Measurements from ENCODE around the gene TBC1D17.
"Not testable (repeated sequence)": the region's sequence is repeated elsewhere in the genome, so short reads cannot be mapped to it uniquely, and the experiment has no call there.

Gene TBC1D17

DNA sequence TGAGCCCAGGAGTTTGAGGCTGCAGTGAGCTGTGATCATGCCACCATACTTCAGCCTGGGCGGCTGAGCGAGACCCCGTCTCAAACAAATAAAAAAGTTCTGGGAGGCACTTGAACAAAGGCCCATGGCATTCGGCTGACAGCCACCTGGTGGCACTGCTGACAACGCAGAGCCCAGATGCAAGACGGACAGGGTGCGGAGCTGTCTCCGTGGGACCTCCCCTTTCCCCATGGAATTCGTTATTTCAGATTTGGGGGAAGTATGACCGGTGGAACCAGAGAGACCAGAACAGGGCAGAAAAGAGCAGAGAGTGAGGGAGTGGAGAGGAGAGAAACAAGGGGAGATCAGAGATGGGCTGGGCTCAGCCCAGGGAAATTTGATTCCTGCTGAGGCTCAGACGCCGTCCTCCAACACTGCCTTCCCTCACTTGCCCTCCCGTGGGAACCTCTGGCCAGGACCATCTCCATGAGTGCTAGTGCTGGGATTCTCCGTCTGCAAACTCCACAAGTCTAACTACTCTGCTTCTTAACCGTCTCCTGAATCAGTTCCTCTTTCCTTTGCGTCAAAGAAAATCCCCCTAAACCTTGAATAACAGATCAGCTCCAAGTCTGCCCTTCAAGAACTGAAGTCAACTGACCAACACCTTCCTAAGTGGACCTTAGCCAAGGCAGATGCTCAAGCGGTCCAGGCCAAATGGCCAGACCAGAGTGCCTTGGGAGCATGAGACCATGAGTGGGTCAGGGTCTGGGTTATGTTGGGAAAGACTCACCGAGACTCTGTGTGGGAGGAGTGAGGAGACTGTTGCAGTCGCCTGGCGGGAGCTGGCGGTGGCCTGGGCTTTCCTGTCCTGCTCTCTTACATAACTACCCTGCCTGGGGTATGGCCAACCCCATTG, 39.6 kb downstream of the TBC1D17 start:
- in situ Hi-C loops (cut with HindIII; ENCODE audit: low sequenced_read_pairs), result no loop called here

DNA sequence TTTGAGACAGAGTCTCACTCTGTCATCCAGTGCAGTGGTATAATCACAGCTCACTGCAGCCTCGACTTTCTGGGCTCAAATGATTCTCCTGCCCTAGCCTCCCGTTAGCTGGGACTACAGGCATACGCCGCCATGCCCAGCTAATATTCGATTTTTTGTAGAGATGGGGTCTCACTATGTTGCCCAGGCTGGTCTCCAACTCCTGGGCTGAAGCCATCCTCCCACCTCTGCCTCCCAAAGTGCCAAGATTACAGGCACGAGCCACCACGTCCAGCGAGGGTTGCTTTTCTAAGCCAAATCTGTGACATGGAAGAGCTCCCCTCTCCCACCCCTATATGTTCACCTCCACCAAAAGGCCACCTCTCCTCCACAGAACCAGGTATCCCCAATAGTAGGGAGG, 40.6 kb downstream of the TBC1D17 start:
- in situ Hi-C loops (cut with HindIII; ENCODE audit: low sequenced_read_pairs), result no loop called here

DNA sequence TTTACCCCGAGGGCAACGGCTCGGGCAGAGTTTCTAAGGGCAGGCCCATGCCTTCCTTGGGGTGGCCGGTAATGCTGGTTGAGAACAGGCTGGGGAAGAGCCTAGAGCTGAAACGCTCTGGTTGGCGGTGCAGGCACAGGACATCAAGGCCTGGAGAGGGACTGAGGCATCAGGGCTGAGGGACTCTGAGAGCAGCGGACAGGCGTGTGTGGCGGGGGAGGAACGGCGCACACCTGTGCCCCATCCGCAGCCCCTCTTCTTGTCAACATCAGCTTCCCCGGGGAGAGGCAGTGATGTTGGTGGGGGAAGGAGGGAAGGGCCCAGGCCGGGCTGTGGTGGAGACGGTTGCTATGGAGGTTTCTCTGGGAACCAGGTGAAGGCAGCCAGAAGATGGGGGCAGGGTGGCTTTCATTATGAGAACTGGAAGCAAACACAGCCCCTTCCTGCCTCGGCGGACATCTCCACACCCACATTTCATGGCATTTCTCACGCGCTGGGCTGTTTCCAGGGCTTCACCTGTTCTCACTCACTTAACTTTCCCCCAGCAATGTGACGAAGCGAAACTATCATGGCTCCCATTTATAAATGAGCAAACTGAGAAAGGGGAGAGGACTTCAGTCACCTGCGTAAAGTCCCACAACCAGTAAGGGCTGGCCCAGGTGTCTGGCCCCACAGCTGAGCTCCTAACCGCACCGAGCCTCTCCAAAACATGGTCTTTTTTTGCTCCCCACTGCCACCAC, 43.3 kb downstream of the TBC1D17 start:
- in situ Hi-C loops (cut with HindIII; ENCODE audit: low sequenced_read_pairs), result no loop called here

DNA sequence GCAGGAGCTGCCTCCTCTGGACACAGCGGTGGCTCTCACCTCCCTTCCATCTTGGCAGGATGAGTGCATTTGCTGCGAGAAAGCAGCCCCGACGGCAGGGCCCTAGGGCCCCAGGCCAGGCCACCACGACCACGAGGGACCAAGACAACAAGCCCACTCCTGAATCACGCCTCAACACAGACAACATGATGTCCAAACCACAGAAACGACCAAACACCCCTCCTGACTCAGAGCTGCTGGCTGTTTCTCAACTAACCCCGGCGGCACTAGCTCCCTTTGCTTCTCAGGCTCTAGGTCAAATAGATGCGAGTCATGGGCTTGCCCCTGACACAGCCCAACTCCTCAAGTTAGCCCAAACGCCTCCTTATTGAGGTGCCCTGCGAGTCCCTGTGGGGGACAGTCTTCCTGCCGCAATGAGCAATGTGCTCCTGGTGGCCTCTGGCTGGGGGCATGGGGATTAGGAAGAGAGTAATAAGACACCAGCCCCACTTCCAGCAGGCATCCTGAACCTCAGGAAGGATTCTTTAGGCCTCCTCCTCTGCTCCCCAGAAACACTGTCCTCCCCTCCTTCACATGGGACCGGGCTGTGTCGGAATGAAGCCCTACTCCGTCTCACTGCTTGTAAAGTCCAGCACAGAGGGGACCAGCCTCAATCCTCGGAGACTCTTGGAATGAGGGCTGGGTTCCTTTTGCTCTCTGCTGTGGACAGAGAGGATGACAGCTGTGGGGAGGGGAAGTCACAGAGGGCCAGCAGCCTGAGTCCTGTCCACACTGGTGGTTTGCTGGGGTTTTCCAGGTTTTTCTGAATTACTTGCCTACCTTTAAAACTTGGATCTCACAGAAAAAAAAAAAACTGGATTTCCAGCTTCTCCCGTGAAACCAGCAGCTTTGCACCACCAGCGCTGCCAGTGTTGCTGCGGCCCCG, 44.6 kb downstream of the TBC1D17 start:
- in situ Hi-C loops (cut with HindIII; ENCODE audit: low sequenced_read_pairs), result no loop called here

DNA sequence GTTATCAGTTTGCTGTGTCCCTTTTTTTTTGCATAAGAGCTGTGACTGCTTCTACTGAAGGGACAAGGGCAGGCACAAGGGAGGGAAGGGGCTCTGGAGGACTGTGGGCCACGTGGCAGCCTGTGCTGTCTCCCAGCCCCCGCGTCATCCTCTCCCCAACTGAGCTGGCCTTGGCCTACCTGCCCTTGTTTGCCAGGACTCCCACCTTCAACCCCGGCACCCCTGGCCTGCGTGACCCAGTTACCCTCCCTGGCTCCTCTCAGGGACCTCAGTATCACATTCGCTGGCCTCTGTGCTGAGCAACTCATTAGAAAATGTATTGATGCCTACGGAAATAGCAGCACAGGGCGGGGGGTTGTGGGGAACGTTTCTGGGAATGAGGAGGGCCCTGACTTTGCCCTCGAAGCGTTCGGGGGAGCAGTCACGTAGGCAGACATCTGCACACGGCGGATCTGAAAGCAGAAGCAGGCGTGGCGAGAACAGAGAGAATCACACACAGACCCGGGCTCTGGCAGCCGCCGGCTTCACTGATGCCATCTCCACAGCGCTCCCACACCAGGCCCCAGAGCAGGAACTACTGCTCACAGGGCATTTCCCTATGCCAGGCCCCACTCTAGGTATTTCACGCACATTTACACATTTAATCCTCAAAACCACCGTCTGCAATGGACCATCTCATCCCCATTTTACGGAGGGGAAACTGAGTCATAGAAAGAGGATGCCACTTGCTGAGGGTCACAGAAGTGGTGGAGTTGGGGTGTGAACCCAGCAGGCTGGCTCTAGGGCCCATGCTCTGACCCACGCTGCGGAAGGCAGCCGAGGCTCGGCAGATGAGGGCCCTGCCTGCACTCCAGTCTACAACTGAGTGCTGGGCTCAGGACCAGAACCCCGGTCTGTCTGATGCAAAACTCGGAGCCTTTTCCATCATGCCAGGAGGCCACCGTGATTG, 45.8 kb downstream of the TBC1D17 start:
- in situ Hi-C loops (cut with HindIII; ENCODE audit: low sequenced_read_pairs), result no loop called here

DNA sequence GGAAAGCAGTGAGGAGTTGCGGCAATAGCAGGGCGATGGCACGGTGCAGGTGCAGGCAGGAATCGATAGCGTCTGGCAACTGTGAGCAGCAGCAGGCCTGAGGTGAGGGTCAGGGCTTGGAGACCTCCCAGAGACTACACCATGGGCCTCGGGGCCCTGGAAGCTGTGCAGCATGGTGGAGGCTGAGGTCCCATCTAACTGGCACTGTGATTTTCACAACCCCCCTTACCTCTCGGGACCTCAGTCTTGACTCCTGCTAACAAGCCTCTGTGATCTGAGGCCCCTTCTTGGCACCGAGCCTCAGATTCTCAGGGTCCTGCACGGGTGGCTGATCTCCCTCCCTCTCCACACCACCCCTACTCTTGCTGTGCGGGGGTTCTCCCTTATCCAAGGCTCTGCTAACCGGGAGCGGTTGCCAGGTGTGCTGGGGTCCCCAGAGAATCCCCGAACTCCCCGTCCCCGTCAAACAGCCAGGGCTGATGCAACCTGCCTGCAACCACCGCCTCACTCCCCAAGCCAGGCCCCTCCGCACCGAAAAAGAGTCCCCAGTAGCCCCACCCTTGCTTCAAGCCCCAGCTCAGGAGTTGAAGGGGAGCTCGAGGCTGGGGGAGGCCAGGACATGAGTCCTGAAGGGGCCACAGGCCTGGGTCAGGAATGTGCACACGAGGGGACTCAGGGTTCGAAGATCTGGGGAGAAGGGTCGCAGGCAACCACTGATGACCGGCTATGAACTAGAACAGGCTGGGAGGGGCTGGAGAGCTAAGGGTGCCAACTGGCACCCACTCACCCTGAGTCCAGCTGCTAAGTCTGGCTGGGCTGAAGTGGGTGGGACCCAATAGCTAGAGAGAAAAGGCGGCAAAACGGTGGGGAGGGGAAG, 46.7 kb downstream of the TBC1D17 start:
- in situ Hi-C loops (cut with HindIII; ENCODE audit: low sequenced_read_pairs), result no loop called here

DNA sequence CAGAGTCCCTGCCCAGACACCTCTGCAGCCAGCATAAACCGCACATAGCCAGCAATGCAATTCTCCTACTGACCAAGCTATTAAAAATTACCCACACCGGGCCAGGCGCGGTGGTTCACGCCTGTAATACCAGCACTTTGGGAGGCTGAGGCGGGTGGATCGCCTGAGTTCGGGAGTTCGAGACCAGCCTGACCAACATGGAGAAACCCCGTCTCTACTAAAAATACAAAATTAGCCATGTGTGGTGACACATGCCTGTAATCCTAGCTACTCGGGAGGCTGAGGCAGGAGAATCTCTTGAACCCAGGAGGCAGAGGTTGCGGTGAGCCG, 47.3 kb downstream of the TBC1D17 start:
- in situ Hi-C loops (cut with HindIII; ENCODE audit: low sequenced_read_pairs), result not testable (repeated sequence)

DNA sequence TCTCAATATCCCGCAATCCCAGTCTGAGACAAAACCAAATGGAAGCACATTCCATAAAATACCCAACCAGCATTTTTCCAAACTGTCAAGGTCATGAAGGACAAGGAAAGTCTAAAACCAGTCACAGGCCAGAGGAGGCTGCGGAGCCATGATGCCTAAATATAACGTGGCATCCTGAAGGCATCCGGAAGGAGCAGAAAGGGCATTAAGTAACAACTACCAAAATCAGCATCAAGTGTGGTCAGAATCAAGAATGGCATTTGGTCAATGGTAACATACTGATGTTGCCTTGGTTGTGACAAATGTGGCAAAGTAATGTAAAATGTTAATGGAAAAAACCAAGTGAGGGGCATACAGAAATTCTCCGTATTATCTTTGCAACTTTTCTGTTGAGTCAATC, 48.0 kb downstream of the TBC1D17 start:
- in situ Hi-C loops (cut with HindIII; ENCODE audit: low sequenced_read_pairs), result no loop called here

DNA sequence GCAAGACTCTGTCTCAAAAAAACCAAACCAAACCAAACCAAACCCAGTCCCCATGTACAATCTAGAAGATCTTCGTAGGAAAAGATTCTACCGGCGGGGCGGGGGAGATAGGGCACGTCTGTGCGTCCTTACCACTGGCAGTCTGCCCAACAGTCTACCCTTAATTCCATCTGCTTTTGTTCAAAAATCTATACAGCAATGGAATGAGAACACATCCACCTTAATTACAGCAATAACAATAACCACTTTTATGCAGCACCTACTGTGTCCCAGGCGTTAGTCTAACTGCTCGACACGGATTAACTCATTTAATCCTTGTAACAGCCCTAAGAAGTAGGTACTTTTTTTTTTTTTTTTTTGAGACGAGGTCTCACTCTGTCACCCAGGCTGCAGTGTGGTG, 49.0 kb downstream of the TBC1D17 start:
- in situ Hi-C loops (cut with HindIII; ENCODE audit: low sequenced_read_pairs), result no loop called here

DNA sequence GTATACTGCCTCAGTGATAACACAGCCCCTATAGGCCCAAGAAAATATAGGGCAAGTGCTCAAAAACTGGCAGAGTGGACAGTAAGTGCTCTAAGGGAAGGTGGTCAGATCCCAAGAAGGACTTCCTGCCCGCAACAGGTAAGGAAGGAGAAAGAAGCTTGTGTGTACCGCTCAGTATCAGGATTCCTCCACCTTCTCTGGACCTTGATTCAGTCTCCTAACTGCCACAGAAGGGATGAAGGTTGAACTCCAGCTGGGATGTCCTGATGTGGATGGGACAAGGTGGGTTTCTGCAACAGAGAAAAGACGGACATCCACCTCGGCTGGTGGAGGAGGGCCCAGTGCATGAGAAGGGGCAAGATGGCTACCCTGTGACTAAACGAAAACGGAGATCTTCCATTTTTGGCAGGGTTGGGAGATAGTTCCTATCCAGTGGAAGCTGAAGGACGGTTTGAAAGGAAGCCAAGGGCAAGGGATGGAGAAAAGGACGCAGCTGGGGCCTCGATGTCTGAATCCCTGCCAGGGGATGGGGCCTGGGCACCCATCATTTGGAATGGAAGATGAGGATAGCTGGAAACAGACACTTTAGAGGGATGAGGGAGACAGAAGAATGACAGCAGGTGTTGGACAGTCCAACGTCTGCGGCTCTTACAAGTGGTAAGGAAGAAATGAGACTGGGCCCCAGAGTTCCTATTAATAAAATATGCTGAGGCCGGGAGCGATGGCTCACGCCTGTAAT, 50.2 kb downstream of the TBC1D17 start:
- in situ Hi-C loops (cut with HindIII; ENCODE audit: low sequenced_read_pairs), result no loop called here

DNA sequence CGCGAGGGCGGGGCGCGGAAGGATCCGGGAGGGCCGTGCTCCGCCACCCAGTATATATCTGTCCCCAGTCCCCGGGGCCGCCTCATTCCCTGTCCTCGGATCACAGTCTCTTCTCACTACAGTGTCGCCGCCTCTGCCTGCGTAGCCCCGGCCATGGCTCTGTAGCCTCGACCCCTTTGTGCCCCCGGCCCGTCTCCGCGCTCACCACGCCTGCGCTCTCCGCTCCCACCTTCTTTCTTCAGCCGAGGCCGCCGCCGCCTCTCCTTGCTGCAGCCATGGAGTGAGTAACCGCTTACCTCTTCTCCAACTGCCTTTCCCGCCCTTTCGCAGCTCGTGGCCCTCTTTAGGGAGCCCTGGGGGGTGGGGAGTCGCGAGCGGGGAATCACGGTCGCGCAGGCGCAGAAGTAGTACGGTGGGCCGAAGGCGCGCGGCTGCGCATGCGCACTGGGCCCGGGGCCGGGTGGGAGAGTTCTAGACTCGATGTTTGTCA, 51.7 kb downstream of the TBC1D17 start, which contains the start of the genes ATF5 and NUP62:
TSS of gene ATF5 (plus strand) at position 85 of the 490 bp plus-strand sequence. CDS start 1,646 bp downstream, outside the sequence.
TSS of gene NUP62 (minus strand) at position 384 of the 490 bp plus-strand sequence. CDS start 19,697 bp downstream, outside the sequence.
- in situ Hi-C loops (cut with HindIII; ENCODE audit: low sequenced_read_pairs), result no loop called here

DNA sequence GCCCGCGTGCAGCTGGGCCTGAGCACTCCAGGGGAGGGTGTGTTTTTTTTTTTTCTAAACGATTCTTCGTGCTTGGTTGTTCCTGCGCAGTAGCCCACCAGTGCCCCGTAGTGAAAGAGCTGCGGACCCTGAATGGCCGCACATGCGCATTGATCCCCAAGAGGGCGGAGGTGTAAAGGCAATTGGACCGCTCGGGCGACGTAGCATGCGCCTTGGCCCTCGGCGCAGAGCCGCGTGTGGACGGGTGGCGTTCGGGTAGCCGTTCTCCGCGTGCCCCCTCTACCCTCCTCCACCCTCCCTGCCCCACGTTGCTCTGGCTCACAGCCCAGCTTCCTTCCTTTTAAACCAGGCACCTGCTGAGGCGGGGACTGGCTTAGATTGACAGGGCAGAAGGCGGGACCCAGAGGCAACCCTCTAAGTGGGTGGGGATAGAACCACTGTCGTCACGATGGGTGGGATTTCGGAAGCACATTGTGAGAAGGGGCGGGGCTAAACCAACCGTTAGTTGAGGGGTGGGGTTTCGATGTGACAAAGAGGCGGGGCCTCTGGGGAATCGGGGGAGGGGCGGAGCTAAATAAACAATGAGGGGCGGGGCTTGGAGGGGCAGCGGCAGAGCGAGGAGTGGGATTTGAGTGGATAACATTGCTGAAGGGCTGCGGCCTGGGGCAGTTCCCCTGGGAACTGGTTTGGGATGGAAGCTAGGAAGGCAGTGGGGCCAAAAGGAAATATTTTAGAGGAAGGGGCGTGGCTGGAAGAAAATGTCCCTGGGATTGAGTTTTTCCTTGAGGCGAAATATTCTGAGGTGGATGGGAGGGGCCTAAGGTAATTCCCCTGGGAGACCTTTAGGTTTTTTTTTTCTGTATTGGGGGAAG, 52.3 kb downstream of the TBC1D17 start:
- in situ Hi-C loops (cut with HindIII; ENCODE audit: low sequenced_read_pairs), result no loop called here

DNA sequence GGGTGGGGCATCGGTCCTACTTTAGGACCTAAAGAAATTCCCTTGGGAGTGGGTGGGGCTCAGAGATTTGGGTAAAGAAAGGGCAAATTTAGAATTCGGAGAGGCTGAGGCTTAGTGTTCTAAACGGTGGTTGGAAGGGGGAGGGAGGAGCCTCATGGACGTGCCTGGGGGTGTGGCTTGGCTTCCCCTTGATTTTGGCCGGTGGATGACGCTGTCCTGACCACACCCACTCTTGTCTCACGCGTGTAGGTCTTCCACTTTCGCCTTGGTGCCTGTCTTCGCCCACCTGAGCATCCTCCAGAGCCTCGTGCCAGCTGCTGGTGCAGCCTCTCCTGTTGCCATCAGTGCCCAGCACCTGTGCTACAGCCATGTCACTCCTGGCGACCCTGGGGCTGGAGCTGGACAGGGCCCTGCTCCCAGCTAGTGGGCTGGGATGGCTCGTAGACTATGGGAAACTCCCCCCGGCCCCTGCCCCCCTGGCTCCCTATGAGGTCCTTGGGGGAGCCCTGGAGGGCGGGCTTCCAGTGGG, 53.0 kb downstream of the TBC1D17 start:
- in situ Hi-C loops (cut with HindIII; ENCODE audit: low sequenced_read_pairs), result no loop called here

DNA sequence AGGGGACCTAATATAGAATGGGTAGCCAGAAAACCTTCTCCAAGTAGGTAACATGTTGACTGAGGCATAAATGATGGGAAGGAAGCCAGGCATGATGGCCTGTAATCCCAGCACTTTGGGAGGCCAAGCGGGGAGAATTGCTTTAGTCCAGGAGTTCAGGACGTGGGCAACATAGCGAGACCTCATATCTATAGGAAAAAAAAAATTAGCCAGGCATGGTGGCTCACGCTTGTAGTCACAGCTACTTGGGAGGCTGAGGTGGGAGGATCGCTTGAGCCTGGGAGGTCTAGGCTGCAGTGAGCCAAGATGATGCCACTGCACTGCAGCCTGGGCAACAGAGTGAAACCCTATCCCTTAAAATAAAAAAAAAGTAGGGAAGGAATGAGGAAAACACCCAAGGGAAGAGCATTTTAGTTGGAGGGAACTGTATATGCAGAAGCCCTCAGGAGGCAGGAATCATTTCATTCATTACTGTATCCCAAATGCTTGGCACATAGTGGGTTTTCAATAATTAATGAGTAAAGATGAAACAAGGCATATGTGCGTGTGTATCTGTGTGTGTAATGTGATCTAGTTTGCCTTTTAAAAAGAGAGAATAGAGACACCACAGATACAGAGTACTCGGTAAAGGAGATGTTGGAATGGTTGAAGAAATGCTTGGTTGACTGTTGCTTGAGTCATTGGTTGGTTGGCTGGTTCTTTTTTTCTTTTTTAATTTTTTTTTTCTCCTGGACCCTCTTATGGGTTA, 54.0 kb downstream of the TBC1D17 start:
- in situ Hi-C loops (cut with HindIII; ENCODE audit: low sequenced_read_pairs), result no loop called here

DNA sequence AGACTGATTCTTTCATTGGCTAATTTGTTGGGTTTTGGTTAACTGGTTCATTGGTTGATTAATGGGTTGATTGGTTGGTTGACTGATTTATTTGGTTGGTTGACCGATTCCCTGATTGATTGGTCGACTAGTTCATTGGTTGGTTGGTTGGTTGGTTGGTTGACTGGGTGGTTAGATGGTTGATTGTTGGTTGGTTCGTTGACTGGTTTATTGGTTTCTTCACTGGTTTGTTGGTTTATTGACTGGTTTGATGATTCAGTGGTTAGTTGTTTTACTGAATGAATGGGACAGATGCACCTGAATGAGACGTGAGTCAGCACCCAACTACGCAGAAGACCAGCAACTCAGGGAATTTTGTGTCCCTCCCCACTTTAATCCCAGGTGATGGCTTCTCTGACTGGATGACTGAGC, 54.5 kb downstream of the TBC1D17 start:
- in situ Hi-C loops (cut with HindIII; ENCODE audit: low sequenced_read_pairs), result no loop called here

DNA sequence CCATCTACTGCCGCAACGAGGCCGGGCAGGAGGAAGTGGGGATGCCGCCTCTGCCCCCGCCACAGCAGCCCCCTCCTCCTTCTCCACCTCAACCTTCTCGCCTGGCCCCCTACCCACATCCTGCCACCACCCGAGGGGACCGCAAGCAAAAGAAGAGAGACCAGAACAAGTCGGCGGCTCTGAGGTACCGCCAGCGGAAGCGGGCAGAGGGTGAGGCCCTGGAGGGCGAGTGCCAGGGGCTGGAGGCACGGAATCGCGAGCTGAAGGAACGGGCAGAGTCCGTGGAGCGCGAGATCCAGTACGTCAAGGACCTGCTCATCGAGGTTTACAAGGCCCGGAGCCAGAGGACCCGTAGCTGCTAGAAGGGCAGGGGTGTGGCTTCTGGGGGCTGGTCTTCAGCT, 55.2 kb downstream of the TBC1D17 start:
- in situ Hi-C loops (cut with HindIII; ENCODE audit: low sequenced_read_pairs), result no loop called here
